Fibroblast of upper back skin (primary cell): ENCODE results near the gene DDX3X.
"Not testable (repeated sequence)": the region's sequence is repeated elsewhere in the genome, so short reads cannot be mapped to it uniquely, and the experiment has no call there.

Source experiments
- DNase-seq: peaks from one replicate; pipeline ENCODE4 v3.0.0-alpha.2; 2013

The DDX3X gene

DNA sequence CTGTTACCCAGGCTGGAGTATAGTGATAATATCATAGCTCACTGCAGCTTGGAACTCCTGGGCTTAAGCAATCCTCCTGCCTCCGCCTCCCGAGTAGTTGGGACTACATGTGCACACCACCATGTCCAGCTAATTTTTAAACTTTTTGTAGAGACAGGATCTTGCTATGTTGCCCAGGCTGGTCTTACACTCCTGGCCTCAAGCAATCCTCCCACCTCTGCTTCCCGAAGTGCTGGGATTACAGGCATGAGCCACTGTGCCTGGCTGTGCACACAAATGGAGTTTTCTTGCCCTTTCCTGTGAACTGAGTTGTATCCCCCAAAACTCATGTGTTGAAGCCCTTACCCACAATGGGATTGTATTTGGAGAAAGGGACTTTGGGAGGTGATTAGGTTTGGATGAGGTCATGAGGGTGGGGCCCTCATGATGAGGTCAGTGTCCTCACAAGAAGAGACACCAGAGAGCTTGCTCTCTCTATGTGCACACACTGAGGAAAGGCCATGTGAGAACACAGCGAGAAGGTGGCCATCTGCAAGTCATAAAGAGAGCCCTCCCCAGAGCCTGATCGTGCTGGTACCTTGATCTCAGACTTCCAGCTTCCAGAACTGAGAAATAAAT is 40.1 kb downstream of the DDX3X start:
- no peak for DNase-seq

- DNase-seq: no peak
Measured at GRCh38 chrX:41377624-41378023, 43.7 kb downstream of the DDX3X start.

DNA sequence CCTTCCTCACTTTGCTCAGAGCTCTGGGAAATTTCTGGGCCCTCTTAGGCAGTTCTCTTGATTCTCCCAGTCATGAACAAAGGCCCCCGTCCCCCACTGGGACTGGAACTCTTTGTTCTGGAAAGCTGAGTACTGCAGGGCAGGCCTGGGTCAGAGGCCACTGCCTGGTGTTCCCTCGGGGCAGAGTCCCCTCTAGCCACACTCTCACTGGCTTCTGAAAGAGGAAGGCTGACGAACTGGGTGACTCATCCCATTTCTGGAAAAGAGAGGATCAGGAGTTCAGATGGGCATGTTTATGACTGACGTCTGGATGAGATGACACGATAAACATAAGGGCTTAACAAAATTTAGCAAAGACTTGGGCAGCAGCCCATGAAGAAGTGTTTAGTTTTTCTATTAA is 47.7 kb downstream of the DDX3X start:
- DNase-seq: peak; percentile 49

GRCh38 chrX:41382714-41383645 is 49.0 kb downstream of the DDX3X start:
- no peak for DNase-seq

- DNase-seq: peak; percentile 70
Measured at GRCh38 chrX:41384051-41384705, 50.2 kb downstream of the DDX3X start.

- no peak for DNase-seq
Measured at GRCh38 chrX:41386222-41386990, 52.4 kb downstream of the DDX3X start.

DNA sequence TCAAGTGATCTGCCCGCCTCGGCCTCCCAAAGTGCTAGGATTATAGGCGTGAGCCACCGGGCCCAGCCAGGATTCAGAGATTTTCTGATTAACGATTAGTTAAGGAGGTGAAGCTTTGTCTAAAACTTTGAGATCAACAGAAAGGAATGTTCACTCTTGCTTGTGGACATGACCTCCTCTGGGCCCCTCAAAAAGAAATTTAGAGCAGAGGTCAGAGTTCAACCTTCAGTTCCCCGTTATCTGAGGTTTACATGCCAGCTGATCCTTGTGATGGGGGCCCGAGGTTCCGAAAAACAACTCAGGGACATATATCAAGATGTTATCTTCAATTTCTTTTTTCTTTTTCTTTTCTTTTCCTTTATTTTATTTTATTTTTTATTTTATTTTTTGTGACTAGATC is 54.6 kb downstream of the DDX3X start:
- DNase-seq: no peak

DNA sequence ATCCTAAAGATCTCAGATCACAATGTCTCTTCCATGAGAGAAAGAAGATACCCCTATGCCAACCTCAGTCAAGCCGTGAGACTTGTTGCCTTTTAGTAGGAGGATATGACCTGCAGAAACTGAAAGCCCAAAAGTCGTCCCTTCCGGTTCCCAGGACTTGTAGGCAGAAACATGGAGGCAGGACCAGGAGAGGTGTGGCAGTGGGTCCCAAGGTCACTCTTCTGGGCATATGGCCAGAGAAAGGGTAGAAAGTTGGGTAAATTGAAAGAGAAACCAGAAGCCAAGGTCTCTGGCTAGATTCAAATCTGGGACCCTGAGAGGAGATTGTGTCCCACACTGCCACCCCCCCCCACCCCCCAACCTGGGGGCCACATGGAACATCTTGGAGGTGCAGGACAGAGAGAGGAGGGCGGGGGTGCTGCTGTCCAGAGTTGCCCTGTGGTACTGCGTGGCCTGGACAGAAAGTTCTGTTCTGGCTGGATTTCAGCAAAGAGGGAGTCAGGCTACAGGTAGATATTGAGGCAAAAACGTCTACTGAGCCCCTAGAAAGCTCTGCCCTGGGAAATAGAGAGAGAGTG is 55.4 kb downstream of the DDX3X start:
- no peak for DNase-seq

- not testable (repeated sequence) for DNase-seq
Measured at GRCh38 chrX:41390576-41390975, 56.6 kb downstream of the DDX3X start.

GRCh38 chrX:41391606-41392005 is 57.6 kb downstream of the DDX3X start:
- no peak for DNase-seq

- DNase-seq: no peak
Measured at GRCh38 chrX:41394293-41394692, 60.3 kb downstream of the DDX3X start.

- no peak for DNase-seq
Measured at GRCh38 chrX:41397219-41397618, 63.3 kb downstream of the DDX3X start.

GRCh38 chrX:41397768-41398167 is 63.8 kb downstream of the DDX3X start:
- DNase-seq: no peak

- DNase-seq: not testable (repeated sequence)
Measured at GRCh38 chrX:41402556-41402955, 68.6 kb downstream of the DDX3X start.

DNA sequence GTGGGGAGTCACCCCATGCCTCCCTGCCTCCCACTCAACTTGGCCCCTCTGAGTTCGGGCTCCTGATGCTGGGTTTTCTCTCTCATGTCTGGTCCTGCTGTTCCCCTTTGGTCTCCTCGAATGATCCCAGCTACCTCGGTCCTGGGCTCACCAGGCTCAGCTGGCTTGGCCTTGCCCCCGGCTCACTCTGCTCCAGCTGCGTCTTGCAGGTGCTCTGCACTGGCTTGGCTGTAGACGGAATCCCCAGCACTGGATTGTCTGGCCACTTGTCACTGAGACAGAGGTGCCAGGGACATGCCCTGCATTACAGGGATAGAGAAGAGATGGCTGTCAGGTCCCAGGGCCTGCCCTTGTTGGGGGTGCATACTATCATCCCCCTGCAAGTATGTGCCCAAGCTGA is 71.6 kb downstream of the DDX3X start:
- DNase-seq: no peak

DNA sequence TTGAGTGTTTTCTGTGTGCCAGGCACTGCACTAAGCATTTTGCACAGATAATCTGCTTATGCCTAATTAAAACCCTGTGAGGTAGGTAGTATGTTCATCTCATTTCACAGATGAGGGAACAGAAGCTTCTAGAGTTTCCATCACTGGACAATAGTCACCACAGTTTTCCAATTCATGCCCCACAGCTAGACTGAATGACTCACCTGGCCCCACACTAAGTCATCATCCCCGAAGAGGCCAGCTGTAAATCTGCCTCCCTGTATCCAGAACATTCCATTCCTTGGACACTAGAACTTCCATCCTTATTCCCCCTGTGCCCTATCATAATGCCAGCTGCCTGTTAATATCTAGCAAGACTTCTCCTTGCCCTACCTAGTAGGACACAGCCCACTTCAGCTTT is 72.2 kb downstream of the DDX3X start:
- DNase-seq: peak; percentile 6

- no peak for DNase-seq
Measured at GRCh38 chrX:41407816-41408215, 73.9 kb downstream of the DDX3X start.

DNA sequence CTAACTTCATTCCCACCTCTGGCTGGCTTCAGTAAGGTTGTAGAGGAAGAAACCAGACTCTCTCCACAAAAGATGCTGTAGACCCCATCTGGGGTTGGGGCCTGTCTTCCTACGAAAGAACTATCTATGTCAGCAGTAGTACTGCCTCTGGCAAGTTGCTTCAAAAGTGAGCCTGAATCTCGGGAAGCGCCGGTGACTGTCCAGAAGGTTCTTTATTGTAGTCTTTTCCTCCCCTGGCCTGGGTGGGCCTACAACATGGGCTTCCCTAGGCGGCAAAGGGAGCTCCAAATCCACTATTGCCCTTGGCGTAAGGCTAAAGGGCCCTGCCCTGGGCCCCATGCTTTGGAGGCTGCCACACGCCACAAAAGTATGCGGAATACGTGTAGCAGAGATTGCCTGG is 74.6 kb downstream of the DDX3X start:
- no peak for DNase-seq

GRCh38 chrX:41409006-41409405 is 75.0 kb downstream of the DDX3X start:
- DNase-seq: no peak

DNA sequence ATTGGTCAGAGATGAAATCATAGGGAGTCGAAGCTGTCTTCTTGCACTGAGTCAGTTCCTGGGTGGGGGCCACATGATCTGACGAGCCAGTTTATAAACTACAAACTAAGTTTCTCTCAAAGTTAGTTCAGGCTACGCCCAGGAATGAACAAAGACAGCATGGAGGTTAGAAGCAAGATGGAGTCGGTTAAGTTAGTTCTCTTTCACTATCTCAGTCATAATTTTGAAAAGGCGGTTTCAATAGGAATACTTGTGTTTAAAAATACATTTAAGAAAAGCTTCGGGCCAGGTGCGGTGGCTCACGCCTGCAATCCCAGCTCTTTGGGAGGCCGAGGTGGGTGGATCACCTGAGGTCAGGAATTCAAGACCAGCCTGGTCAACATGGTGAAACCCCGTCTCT is 77.3 kb downstream of the DDX3X start:
- not testable (repeated sequence) for DNase-seq

- DNase-seq: no peak
Measured at GRCh38 chrX:41412261-41413081, 78.5 kb downstream of the DDX3X start.
